Neural cell (in vitro differentiated cells): ENCODE results near the gene KRT28. TPM values are rescaled to one million over a fixed set of nuclear protein-coding genes. Genes with fewer than 3 reads are reported as not detected.

Source experiments
- H2AFZ ChIP-seq: fragments of 200-600, 300-800 bp; sonication (generic), shearing (Covaris generic); 2 replicates; pipeline ENCODE4 v1.6.0; 2014; ENCODE audit warnings: low read depth, mild to moderate bottlenecking, antibody characterized with exemption, low read length, moderate library complexity
- H3F3A ChIP-seq: fragments of 200-600 bp; shearing (Covaris generic); 2 replicates; pipeline ENCODE4 v1.6.1; 2016; ENCODE audit warnings: mild to moderate bottlenecking, moderate library complexity, mixed read lengths, antibody characterized with exemption, low read length; ENCODE audit not compliant: insufficient read depth, poor library complexity, severe bottlenecking
- H3K27ac ChIP-seq: fragments of 200-600, 300-800 bp; sonication (generic), shearing (Covaris generic); 2 replicates; pipeline ENCODE4 v1.5.1; 2014; ENCODE audit warnings: mild to moderate bottlenecking, low read length, moderate library complexity
- H3K27me3 ChIP-seq: fragments of 300-800, 200-600 bp; sonication (generic), shearing (Covaris generic); 2 replicates; pipeline ENCODE4 v1.6.0; 2014; ENCODE audit warnings: mild to moderate bottlenecking, low read depth, low read length, moderate library complexity; ENCODE audit not compliant: insufficient read depth
- H3K36me3 ChIP-seq: fragments of 300-800, 200-600 bp; sonication (generic), shearing (Covaris generic); 2 replicates; pipeline ENCODE4 v1.5.1; 2014; ENCODE audit warnings: mild to moderate bottlenecking, antibody characterized with exemption, low read length, moderate library complexity; ENCODE audit not compliant: insufficient read depth
- H3K4me2 ChIP-seq: fragments of 300-800, 200-600 bp; sonication (generic), shearing (Covaris generic); 2 replicates; pipeline ENCODE4 v1.6.0; 2014; ENCODE audit warnings: mild to moderate bottlenecking, low read length
- H3K4me3 ChIP-seq: fragments of 300-800, 200-600 bp; sonication (generic), shearing (Covaris generic); 2 replicates; pipeline ENCODE4 v1.5.1; 2014; ENCODE audit warnings: mild to moderate bottlenecking, low read length, moderate library complexity
- H3K79me2 ChIP-seq: fragments of 200-600 bp; shearing (Covaris generic); replicated peaks from 2 replicates; pipeline ENCODE4 v1.6.0; 2014; ENCODE audit warnings: mild to moderate bottlenecking, low read length, moderate library complexity; ENCODE audit not compliant: insufficient read depth
- H3K9ac ChIP-seq: fragments of 300-800, 200-600 bp; sonication (generic), shearing (Covaris generic); 2 replicates; pipeline ENCODE4 v1.6.1; 2016; ENCODE audit warnings: mild to moderate bottlenecking, low read length, mixed read lengths
- H3K9me2 ChIP-seq: fragments of 200-600 bp; shearing (Covaris generic); 2 replicates; pipeline ENCODE4 v1.6.1; 2016; ENCODE audit warnings: mild to moderate bottlenecking, low read length, mixed read lengths; ENCODE audit not compliant: insufficient read depth
- H3K9me3 ChIP-seq: fragments of 200-600, 300-800 bp; sonication (generic), shearing (Covaris generic); 2 replicates; pipeline ENCODE4 v1.6.1; 2016; ENCODE audit warnings: mild to moderate bottlenecking, mixed run types, low read length, moderate library complexity, mixed read lengths
- H4K20me1 ChIP-seq: fragments of 200-600 bp; shearing (Covaris generic); 2 replicates; pipeline ENCODE4 v1.6.1; 2016; ENCODE audit warnings: mild to moderate bottlenecking, mixed run types; ENCODE audit not compliant: insufficient read depth
- CTCF ChIP-seq: fragments of 450-650 bp; IDR thresholded peaks from 2 replicates; pipeline ENCODE4 v1.5.1; 2014; ENCODE audit warnings: antibody characterized with exemption, mild to moderate bottlenecking, moderate library complexity; ENCODE audit not compliant: poor library complexity, severe bottlenecking
- EP300 ChIP-seq: fragments of 450-650 bp; conservative IDR thresholded peaks from 2 replicates; pipeline ENCODE4 v1.6.1; 2014; ENCODE audit warnings: antibody characterized with exemption, mild to moderate bottlenecking, moderate library complexity; ENCODE audit not compliant: poor library complexity, severe bottlenecking
- POLR2AphosphoS5 ChIP-seq: IDR thresholded peaks from 2 replicates; pipeline ENCODE4 v1.6.1; 2012
- RAD21 ChIP-seq: fragments of 450-650 bp; conservative IDR thresholded peaks from 2 replicates; pipeline ENCODE4 v1.6.1; 2014; ENCODE audit warnings: antibody characterized with exemption, mild to moderate bottlenecking, moderate library complexity
- SMC3 ChIP-seq: fragments of 450-650 bp; conservative IDR thresholded peaks from 2 replicates; pipeline ENCODE4 v1.6.1; 2014; ENCODE audit warnings: antibody characterized with exemption, mild to moderate bottlenecking, moderate library complexity; ENCODE audit not compliant: poor library complexity
- polyA plus RNA-seq: library from polyadenylated mRNA; depleted of rRNA; stranded (reverse); fragments of >200 nt; gene quantifications from 2 replicates; pipeline ENCODE4 v1.2.3, GENCODE V29; 2014
- TF ChIP-seq, protein P1 (sequence below): IDR thresholded peaks from 2 replicates; pipeline ENCODE4 v1.6.1; 2012; ENCODE audit warnings: borderline replicate concordance

Gene KRT28
- polyA plus RNA-seq, 1 donor from 2014 or later, result not detected

- Histone ChIP-seq H3K27ac (no peak overlapping the region), H4K20me1 (no peaks in the 10 kb centered on the region), H3K36me3 (no peaks in the 10 kb centered on the region), H3K9me2 (no peaks in the 10 kb centered on the region), H3K9me3 (no peaks in the 10 kb centered on the region), H3K9ac (no peak overlapping the region), H3F3A (no peaks in the 10 kb centered on the region), H3K27me3 (no peaks in the 10 kb centered on the region), H3K4me2 (no peak overlapping the region), H3K4me3 (no peak overlapping the region), H2AFZ (no peak overlapping the region), H3K79me2 (no peaks in the 10 kb centered on the region)
- TF ChIP-seq SMC3 (no peak), CTCF (no peak), EP300 (no peak), POLR2AphosphoS5 (no peak), RAD21 (no peak)
- TF ChIP-seq, protein P1, sequence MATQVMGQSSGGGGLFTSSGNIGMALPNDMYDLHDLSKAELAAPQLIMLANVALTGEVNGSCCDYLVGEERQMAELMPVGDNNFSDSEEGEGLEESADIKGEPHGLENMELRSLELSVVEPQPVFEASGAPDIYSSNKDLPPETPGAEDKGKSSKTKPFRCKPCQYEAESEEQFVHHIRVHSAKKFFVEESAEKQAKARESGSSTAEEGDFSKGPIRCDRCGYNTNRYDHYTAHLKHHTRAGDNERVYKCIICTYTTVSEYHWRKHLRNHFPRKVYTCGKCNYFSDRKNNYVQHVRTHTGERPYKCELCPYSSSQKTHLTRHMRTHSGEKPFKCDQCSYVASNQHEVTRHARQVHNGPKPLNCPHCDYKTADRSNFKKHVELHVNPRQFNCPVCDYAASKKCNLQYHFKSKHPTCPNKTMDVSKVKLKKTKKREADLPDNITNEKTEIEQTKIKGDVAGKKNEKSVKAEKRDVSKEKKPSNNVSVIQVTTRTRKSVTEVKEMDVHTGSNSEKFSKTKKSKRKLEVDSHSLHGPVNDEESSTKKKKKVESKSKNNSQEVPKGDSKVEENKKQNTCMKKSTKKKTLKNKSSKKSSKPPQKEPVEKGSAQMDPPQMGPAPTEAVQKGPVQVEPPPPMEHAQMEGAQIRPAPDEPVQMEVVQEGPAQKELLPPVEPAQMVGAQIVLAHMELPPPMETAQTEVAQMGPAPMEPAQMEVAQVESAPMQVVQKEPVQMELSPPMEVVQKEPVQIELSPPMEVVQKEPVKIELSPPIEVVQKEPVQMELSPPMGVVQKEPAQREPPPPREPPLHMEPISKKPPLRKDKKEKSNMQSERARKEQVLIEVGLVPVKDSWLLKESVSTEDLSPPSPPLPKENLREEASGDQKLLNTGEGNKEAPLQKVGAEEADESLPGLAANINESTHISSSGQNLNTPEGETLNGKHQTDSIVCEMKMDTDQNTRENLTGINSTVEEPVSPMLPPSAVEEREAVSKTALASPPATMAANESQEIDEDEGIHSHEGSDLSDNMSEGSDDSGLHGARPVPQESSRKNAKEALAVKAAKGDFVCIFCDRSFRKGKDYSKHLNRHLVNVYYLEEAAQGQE, result no peak
Measured at GRCh38 chr17:40843242-40843641, 43.5 kb upstream of the KRT28 start.

GRCh38 chr17:40841246-40841645 lies 41.5 kb upstream of the KRT28 start:
- no peak overlapping the region for H3K4me2 ChIP-seq
- no peaks in the 10 kb centered on the region for H3F3A ChIP-seq
- no peaks in the 10 kb centered on the region for H3K79me2 ChIP-seq
- H3K9me3 ChIP-seq, result no peaks in the 10 kb centered on the region
- no peak overlapping the region for H3K27ac ChIP-seq
- H3K36me3 ChIP-seq, result no peaks in the 10 kb centered on the region
- H2AFZ ChIP-seq, result no peak overlapping the region
- H3K9ac ChIP-seq, result no peak overlapping the region
- no peak overlapping the region for H3K4me3 ChIP-seq
- TF ChIP-seq CTCF, result no peak
- TF ChIP-seq, protein P1, result no peak
- no peaks in the 10 kb centered on the region for H3K27me3 ChIP-seq
- H4K20me1 ChIP-seq, result no peaks in the 10 kb centered on the region
- H3K9me2 ChIP-seq, result no peaks in the 10 kb centered on the region
